HG03442 (cell line): ENCODE measurements around the gene SLC16A10.
"Not testable (repeated sequence)": the region's sequence is repeated elsewhere in the genome, so short reads cannot be mapped to it uniquely, and the experiment has no call there.

Experiments
- ATAC-seq: cut with Tn5 transposase; IDR thresholded peaks from one replicate; pipeline ENCODE4 v1.9.1; 2021; ENCODE audit warnings: mild to moderate bottlenecking, moderate library complexity; ENCODE audit not compliant: unreplicated experiment

The SLC16A10 gene

DNA sequence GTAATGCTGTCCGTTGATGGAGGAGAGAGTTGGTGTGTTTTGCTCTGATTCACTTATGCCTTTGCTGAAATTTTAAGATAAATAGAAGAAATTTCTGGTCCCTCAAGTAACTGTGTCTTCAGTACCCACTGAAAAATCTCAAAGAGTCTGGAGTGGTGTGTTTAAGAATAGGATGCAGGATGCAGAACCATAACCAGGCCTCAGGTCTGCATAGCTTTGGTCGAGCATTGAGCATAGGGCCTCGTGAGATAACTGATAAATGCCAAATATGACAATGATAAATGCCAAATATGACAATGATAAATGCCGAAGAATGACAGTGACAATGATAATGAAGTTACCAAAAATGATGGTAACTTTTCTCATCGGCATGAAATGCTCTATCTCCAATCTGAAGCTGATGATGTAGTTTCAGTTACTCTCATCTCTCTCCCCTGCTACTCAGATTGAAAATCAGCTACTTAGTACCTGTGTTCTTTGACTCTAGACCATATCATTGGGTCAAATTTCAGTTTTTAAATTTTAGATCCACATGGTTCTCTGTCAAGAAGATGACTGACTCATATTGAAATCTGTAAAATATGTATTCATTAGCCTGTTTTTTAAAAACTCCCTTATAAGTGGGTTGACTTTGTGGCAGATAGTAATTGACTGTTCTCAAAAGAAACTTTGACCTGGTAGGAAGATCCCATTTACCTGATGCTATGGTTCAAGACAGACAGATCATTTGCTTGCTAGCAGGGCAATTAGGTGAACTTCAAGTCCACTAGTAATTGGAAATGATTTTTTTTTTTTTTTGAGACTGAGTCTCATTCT lies 96.6 kb downstream of the SLC16A10 start:
- no peak for ATAC-seq

- ATAC-seq: no peak
Measured at GRCh38 chr6:111184827-111185532, 97.7 kb downstream of the SLC16A10 start.

GRCh38 chr6:111185954-111186353 lies 98.7 kb downstream of the SLC16A10 start:
- no peak for ATAC-seq

GRCh38 chr6:111187874-111188273 lies 100.6 kb downstream of the SLC16A10 start:
- ATAC-seq: no peak

DNA sequence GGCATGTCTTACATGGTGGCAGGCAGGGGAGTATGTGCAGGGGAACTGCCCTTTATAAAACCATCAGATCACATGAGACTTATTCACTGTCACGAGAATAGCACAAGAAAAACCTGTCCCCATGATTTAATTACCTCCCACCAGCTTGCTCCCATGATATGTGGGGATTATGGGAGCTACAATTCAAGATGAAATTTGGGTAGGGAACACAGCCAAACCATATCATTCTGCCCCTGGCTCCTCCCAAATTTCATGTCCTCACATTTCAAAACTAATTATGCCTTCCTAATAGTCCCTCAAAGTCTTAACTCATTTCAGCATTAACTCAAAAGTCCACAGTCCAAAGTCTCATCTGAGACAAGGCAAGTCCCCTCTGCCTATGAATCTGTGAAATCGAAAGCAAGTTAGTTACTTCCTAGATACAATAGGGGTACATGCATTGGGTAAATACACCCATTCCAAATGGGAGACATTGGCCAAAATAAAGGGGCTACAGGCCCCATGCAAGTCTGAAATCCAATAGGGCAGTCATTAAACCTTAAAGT lies 102.4 kb downstream of the SLC16A10 start:
- not testable (repeated sequence) for ATAC-seq

DNA sequence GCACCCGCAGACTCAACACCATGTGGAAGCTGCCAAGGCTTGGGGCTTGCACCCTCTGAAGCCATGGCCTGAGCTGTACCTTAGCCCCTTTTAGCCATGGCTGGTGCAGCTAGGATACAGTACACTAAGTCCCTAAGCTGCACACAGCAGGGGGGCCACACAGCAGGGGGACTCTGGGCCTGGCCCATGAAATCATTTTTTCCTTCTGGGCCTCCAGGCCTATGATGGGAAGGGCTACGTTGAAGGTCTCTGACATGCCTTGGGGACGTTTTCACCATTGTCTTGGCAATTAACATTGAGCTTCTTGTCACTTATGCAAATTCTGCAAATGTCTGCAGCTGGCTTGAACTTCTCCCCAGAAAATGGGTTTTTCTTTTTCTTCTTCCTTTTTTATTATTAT lies 103.3 kb downstream of the SLC16A10 start:
- no peak for ATAC-seq

- ATAC-seq: not testable (repeated sequence)
Measured at GRCh38 chr6:111191136-111191535, 103.8 kb downstream of the SLC16A10 start.

GRCh38 chr6:111192911-111193555 lies 105.7 kb downstream of the SLC16A10 start:
- ATAC-seq: no peak

DNA sequence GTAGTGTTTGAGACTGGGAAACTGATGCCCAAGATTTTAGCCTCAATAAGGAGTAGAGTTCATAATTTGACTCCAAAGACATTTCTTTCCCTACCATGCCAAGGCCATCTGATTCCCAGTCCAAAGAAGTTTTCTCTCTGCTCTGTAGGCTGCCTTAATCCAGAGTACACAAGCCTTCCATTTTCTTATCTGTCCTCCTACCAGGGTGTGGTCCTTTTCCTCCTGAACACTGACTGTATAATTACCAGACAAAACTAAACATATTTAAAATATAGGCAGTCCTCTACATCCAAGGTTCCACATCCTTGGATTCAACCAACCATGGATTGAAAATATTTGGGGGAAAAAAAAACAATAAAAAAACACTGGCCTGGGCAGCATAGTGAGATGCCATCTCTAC lies 108.4 kb downstream of the SLC16A10 start:
- ATAC-seq: no peak

DNA sequence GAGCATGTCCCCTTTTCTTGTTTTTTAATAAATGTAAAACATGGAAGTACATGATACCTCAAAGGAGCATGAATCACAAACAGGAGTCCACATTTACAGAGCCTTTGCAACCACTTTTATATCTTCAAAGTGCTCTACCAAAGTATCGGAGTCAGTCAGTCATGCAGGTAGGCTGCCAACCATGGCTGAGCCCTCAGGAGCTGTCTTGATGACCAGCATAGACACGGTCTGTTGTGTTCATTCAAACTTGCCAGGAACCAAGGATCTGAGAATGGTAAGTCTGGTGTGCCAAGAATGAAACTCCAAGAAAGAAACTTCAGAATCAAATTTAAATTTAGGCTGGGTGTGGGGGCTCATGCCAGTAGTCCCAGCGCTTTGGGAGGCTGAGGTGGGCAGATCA lies 111.5 kb downstream of the SLC16A10 start:
- no peak for ATAC-seq

DNA sequence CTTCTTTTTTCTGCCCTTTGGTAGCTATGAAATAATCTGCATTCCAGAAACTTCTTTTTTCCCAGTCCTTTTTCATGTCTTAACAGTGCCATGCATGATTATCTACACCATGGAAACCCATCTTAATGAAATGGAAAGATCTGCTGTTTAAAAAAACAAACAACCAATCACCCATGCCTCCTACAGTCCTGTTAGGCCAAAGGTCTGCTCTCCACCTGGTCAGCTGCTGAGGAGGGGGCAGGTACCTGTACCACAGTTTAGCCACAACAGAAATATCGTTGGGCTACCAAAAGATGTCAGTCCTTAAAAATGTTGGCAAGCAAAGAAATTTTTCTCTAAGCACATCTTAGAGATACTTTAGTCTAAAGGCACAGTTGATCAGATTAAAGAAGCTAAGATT lies 112.6 kb downstream of the SLC16A10 start:
- no peak for ATAC-seq

DNA sequence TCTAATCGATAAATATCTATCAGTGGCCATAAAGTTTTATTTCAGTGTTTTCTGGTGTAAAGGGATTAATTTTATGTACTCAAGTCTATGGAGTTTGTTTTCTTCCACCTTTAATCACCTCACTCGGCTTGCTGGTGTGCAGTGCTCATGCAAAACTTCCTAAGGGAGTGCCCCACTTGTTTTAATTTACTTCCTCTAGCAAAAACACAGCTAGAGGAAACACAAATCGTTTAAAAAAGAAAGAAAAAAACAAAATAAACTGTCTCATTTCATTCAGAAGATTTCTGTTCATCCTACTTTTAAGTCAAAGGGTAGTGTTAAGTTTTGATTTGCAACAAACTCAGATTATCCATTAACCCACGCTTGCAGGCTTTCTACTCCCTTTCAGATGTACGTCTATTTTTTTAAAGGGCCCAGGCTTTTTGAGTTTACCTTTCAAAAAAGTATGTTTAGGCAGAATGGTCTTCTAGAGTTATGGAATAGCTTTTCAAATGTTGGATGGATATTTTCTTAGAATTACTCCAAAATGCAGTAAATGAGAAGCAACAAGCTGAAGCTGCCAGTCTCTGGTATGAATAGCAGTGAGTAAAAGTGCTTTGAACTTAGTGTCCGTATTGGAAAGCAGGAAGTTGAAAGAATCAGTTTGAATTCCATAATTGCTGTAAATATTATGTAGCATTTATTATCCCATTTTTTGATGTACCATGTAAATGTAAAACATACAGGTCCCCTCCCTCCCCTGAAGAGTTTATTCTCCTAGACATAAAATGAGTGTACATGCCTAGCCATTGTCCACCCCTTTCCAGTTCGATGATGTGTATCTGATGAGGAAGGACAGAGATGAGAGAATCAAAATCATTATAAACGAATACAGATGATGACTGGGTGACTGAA lies 113.3 kb downstream of the SLC16A10 start:
- no peak for ATAC-seq

DNA sequence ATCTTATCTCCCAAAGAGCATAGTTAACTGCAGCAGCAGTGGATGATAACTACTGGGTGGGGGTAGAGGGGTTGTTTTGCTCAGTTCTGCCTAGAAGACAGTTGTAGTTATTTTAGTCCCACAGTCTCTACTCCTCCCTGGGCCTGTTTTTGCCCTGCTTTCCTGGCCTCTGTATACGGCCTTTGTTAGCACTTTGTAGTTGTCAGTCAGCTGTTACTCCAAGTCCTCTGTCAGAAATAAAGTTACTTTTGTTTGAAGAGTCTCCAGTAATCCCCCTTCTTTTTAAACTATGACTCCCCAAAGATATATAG lies 113.9 kb downstream of the SLC16A10 start:
- ATAC-seq: no peak

GRCh38 chr6:111201764-111202163 lies 114.5 kb downstream of the SLC16A10 start:
- ATAC-seq: no peak

DNA sequence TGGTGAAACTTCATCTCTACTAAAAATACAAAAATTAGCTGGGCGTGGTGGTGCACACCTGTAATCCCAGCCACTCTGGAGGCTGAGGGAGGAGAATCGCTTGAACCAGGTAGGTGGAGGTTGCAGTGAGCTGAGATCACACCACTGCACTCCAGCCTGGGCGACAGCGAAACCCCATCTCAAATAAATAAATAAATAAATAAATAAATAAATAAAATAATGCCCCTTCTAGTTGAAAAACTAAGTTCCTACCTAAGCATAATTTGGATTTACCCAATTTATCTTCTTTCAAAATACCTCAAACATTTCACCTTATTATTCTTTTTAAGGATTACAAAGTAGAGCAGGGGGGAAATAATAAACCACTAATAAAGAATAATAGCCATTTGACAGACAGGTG lies 116.2 kb downstream of the SLC16A10 start:
- ATAC-seq: not testable (repeated sequence)

DNA sequence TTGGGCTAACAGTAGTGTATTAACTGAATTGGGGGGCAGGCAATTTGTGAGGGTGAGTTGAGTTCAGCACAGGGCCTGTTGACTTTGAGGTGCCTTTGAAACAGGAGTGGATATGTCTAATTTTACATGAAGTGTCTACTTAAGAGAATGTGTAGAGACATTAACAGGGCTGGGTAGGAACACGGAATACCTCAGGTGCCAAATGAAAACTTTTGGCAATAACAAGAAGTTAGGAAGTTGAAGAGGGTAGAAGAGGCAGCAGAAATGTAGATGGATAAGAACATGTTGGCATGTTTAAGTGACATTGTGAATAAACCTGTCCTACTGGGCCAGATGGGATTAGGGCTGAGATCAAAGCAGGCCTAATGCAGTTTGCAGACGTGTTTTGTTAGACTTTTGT lies 117.0 kb downstream of the SLC16A10 start:
- ATAC-seq: no peak

DNA sequence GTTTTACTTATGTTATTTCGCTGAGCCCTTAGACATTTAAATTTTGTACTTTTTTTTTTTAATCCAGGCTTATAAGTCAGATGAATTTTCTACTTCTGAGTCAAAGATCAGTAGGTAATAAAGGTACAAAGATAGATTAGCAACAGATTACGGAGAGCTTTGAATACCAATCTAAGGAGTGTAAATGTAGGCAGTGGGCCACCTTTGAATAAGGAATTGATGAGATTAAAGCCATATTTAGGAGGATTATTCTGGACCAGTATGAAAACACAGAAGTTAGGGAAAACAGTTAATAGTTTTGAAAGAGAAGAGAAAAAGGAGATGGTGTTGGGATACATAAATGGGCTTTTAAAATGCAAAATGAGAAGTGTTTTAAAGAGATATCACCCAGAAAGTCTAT lies 117.6 kb downstream of the SLC16A10 start:
- no peak for ATAC-seq

DNA sequence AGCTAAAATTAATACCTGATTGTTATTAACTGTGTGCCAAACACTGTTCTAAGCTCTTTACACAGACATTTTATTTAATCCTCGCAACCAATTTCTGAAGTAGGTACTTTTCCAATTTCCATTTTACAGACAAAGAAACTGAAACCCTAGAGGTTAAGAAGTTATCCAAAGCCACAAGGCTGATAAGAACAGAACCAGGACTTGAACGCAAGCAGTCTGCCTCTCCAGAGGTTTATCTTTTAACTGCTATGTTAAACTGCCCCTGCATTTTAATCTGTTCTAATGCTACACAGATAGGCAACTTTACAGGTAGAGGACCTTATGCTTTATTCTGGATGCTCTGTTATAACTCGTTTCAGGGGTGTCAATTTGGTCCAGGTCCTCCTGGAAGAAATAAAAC lies 118.2 kb downstream of the SLC16A10 start:
- no peak for ATAC-seq

- ATAC-seq: no peak
Measured at GRCh38 chr6:111207141-111207858, 120.0 kb downstream of the SLC16A10 start.

DNA sequence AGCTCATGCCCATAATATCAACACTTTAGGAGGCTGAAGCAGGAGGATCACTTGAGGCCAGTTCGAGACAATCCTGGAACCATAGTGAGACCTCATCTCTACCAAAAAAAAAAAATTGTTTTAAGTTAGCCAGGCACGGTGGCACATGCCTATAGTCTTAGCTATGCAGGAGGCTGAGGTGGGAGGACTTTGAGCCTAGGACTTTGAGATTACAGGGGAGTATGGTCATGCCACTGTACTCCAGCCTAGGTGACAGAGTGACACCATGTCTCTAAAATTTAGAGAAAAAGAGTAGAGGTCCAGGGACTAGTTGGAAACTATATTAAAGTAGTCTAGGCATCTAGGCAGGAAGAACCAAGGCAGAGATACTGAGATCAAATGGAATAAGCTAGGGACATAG lies 121.6 kb downstream of the SLC16A10 start:
- ATAC-seq: no peak
